NB4 (cell line): Measurements from ENCODE around the gene MRPL45.

Source experiments
- MYC ChIP-seq: IDR thresholded peaks from 2 replicates; pipeline ENCODE4 v1.6.1; 2011; ENCODE audit warnings: low read depth, low read length
- TF ChIP-seq, protein P1 (sequence below): IDR thresholded peaks from one replicate; pipeline ENCODE4 v1.5.1; 2012; ENCODE audit warnings: low read depth, low read length
- TF ChIP-seq, protein P2 (sequence below): IDR thresholded peaks from 2 replicates; pipeline ENCODE4 v1.6.1; 2011; ENCODE audit warnings: low read depth, low read length

DNA sequence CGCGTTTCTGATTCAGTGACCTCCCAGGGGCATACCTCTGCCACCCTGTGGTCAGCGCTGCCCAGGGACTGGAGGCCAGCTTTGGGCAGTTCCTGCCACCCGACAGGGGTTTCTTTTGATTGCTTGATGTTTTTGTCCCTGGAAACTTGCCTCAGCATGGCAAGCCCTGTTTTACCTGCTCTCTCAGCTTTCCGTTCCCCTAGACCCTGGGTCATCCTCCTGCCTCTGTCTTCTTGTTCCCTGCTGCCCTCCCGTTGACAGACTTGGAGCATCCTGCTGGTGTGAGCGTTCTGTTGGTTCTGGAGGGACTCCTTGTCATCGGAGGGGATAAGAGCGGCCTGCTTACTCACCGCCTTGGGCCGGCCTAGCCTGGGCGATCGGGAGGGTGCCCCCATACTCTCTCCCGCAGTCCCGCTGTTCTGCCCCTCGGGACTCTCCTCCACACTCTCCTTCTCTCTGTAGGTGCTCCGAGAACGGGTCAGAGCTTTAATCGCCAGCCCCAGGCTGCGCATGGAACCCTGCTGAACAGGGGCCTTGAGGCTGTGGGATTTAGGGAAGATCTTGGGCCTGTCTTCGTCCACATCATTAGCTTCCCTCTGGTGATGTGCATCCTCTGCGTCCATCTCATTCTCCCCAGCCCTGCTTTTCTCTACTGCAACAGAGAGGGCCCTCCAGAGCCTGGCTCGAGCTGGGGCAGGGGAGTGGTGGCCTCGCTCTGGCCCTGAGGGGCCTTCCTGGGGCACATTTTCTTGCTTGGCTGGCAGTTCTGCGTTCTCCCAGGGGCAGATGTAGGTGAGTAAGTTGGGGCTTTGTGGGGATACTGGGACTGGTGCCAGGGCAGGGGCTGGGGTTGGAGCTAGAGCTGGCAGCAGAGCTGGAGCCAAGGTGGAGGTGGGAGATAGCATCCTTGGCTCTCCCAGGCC lies 33.1 kb downstream of the MRPL45 start:
- TF ChIP-seq, protein P1, sequence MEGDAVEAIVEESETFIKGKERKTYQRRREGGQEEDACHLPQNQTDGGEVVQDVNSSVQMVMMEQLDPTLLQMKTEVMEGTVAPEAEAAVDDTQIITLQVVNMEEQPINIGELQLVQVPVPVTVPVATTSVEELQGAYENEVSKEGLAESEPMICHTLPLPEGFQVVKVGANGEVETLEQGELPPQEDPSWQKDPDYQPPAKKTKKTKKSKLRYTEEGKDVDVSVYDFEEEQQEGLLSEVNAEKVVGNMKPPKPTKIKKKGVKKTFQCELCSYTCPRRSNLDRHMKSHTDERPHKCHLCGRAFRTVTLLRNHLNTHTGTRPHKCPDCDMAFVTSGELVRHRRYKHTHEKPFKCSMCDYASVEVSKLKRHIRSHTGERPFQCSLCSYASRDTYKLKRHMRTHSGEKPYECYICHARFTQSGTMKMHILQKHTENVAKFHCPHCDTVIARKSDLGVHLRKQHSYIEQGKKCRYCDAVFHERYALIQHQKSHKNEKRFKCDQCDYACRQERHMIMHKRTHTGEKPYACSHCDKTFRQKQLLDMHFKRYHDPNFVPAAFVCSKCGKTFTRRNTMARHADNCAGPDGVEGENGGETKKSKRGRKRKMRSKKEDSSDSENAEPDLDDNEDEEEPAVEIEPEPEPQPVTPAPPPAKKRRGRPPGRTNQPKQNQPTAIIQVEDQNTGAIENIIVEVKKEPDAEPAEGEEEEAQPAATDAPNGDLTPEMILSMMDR, result no peak
- TF ChIP-seq MYC, result no peak
- TF ChIP-seq, protein P2, sequence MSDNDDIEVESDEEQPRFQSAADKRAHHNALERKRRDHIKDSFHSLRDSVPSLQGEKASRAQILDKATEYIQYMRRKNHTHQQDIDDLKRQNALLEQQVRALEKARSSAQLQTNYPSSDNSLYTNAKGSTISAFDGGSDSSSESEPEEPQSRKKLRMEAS, result no peak
